Hindlimb muscle (tissue), 1 donor: ENCODE measurements around the gene GOLGA3. TPM values are rescaled to one million over a fixed set of nuclear protein-coding genes. Genes with fewer than 3 reads are reported as not detected.
"Not testable (repeated sequence)": the region's sequence is repeated elsewhere in the genome, so short reads cannot be mapped to it uniquely, and the experiment has no call there.

Experiments
- DNase-seq: peaks from one replicate; pipeline ENCODE4 v3.0.0-alpha.2; 2013
- polyA plus RNA-seq: library from polyadenylated mRNA; unstranded; fragments of 120-200 nt; gene quantifications from one replicate; pipeline ENCODE4 v1.2.1, GENCODE V29; 2013; ENCODE audit not compliant: insufficient read length

The GOLGA3 gene
- polyA plus RNA-seq, 1 donor = 48.8 TPM

DNA sequence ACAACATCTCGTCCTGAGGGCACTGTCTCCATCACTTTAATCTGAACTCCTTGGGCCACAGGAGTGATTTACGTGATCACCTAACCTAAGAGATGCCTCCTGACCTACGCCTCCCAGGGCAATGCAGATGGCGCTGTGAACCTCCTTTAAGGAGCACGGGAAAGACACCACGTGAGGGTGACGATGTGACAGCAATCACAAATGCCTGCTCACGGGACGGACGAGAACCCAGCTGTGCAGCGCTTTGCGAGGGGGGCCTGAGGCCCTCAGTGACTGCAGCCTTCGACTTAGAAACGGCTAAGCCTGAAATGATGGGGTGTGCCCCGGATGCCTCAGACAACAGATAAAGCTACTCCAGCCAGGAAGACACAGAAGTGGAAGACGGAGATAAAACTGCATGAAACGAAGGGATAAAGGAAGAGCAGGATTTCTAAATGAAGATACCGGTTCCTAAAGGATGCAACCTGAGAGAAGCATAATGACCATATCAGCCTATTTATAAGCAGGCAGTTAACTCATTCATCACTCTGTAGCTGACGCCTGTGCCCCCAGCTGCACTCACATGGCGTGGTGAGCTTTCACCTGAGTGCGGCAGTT, 13.9 kb upstream of the GOLGA3 start:
- DNase-seq = no peak

GRCh38 chr12:132841151-132841550, 12.5 kb upstream of the GOLGA3 start:
- no peak for DNase-seq

GRCh38 chr12:132840536-132840935, 11.9 kb upstream of the GOLGA3 start:
- no peak for DNase-seq

- no peak for DNase-seq
Observed at GRCh38 chr12:132839558-132840235, 11.0 kb upstream of the GOLGA3 start.

GRCh38 chr12:132838410-132839080, 9.9 kb upstream of the GOLGA3 start:
- no peak for DNase-seq

- peak; percentile 63 for DNase-seq
Observed at GRCh38 chr12:132837693-132838409, 9.2 kb upstream of the GOLGA3 start.

GRCh38 chr12:132836795-132837331, 8.2 kb upstream of the GOLGA3 start:
- no peak for DNase-seq

DNA sequence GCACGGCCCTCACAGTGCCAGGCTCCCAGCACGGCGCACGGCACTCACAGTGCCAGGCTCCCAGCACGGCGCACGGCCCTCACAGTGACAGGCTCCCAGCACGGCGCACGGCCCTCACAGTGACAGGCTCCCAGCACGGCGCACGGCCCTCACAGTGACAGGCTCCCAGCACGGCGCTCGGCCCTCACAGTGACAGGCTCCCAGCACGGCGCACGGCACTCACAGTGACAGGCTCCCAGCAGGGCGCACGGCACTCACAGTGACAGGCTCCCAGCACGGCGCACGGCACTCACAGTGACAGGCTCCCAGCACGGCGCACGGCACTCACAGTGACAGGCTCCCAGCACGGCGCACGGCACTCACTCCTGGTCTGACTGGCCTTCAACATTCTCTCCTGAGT, 7.6 kb upstream of the GOLGA3 start:
- not testable (repeated sequence) for DNase-seq

DNA sequence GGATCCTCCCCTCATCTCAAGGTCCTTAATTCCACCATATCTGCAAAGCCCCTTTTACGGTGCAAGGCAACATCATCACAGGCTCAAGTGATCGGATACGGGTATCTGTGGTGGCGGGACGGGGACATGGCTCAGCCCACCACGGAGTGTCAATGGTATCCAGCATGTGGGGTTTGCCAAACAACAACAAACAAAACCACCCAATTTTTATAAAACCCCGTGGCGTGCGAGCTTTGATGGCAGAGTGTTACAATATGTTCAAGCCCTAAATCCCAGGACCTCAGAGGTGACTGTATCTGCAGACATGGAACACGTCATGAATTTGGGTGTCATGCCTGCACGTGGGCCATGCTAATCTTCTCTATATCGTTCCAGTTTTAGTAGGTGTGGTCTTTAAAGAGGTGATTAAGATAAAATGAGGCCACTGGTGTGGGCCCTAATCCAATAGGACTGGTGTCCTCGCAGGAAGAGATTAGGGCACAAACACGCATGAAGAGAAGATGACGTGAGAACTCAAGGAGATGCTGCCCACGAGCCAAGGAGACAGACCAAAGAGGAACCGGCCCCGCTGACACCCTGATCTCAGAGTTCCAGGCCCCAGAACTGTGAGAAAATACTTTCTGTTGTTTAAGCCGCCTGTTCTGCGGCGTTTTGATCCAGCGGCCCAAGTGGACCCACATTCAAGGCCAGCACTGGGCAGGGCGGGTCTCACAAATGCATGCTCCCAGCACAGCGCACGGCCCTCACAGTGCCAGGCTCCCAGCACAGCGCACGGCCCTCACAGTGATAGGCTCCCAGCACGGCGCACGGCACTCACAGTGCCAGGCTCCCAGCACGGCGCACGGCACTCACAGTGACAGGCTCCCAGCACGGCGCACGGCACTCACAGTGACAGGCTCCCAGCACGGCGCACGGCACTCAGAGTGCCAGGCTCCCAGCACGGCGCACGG, 6.7 kb upstream of the GOLGA3 start:
- DNase-seq = no peak

- no peak for DNase-seq
Observed at GRCh38 chr12:132834181-132834711, 5.6 kb upstream of the GOLGA3 start.

DNA sequence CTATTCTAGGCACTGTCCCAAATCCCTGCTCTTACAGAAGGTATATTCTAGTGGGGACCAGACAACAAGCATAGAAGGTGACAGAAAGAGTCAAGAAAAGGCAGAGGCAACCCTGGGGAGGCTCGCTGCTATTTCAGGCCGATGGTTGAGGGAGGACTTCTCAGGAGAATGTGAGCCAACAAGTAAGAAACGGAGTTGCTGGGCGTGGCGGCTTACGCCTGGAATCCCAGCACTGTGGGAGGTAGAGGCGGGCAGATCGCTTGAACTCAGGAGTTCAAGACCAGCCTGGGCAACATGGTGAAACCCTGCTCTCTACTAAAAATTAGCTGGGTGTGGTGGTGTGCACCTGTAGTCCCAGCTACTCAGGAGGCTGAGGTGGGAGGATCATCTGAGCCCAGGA, 4.7 kb upstream of the GOLGA3 start:
- DNase-seq = no peak

DNA sequence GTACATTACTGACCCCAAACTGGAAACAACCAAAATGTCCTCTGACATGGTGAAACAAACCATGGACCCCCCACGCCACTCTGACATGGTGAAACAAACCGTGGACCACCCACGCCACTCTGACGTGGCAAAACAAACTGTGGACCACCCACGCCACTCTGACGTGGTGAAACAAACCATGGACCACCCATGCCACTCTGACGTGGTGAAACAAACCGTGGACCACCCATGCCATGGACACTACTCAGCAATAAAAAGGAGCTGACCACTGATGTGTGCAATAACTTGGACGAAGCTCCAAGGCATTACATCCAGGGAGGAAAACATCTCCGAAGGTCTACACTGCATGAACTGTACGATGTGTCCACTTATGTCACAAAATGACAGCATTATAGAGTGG, 3.1 kb upstream of the GOLGA3 start:
- no peak for DNase-seq

GRCh38 chr12:132827763-132828703, 636 bp downstream of the GOLGA3 start:
- DNase-seq = peak; percentile 35

- DNase-seq = no peak
Observed at GRCh38 chr12:132825861-132826260, 2.8 kb downstream of the GOLGA3 start.

DNA sequence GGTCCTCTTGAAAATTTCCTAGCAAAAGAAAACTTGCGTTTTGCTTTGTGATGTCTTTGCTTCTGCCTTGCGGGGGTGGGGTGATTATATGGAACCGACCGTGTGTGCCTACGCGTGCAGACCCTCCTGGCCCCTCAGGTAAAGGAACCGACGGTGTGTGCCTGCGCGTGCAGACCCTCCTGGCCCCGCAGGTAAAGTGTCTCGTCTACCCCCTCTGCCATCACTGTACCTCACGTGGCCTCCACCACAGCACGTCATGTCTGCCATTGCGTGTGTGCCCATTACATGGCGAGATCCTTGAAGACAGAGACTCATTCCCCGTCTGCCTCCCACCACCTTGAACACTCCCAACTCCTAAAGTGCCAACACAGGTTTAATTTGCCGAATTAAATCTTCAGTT, 3.6 kb downstream of the GOLGA3 start:
- DNase-seq = no peak

- DNase-seq = no peak
Observed at GRCh38 chr12:132824053-132824452, 4.6 kb downstream of the GOLGA3 start.

- DNase-seq = no peak
Observed at GRCh38 chr12:132818562-132818961, 10.1 kb downstream of the GOLGA3 start.

- DNase-seq = no peak
Observed at GRCh38 chr12:132814232-132814631, 14.4 kb downstream of the GOLGA3 start.

GRCh38 chr12:132813443-132813842, 15.2 kb downstream of the GOLGA3 start:
- DNase-seq = no peak

DNA sequence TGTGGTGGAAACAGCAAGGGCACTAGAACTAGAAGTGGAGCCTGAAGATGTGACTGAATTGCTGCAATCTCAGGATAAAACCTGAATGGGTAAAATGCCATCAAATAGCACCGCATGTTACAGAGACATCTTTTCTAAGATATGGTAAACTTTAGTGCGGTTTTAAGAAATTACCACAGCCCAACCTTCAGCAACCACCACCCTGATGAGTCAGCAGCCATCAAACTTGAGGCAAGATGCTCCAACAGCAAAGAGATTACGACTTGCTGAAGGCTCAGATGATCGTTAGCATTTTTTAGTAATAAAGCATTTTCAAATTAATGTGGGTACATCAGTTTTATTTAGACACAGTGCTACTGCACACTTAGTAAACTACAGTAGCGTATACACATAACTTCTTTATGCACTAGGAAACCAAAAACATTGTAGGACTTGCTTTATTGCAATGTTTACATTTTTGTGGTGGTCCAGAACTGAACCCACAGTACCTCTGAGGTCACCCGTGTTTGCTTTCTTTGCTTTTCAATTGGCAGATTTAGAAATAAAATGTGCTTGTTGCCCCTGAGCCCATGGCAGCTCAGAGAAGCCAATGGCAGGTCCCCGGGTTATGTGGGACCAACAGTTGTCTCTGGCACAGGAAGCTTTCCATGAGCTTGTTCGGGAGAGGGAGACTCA, 15.9 kb downstream of the GOLGA3 start:
- DNase-seq = no peak
